SKM-1 (cell line): Measurements from ENCODE around the gene BMAL2.

Experiments used
- DNase-seq: peaks from one replicate; lab custom pipeline; 2025; ENCODE audit not compliant: unreplicated experiment; lab: John Stamatoyannopoulos, UW

Gene BMAL2

DNA sequence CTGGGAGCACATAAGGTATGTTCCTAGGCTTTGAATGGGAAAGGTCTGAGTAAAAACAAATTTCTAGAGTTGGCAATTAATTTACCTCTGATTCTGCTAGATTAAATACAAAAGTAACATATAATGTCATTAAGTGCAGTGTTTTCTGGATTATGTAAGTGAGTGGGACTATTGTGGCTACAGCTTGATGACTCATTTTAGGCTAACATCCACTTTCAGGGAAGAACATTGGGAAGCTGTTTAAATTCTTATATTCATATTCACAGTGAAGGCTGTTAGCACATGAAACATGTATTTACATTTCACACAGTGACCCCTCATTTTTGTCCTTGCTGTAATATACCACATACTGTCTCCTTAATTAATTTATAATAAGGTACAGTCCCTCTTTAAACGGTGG, 13.2 kb upstream of the BMAL2 start:
- no peak for DNase-seq

DNA sequence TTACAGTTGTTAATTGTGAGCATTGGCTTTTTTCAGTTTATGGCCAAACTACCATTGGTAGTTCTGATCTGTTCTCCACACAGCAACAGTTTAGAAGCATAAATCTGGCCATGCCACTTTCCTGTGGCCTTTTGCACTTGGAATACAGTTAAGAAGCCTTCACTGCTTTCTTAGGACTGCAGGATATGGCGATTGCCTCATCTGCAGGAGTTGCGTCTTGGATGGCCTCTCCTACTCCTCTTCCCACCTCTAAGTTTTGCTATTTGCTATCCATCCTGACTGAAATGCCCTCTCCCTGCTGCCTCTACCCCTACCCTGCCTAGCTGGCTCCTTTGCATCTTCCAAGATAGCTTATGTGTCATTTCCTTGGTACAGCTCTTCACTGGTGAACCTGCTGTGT, 12.8 kb upstream of the BMAL2 start:
- DNase-seq, result no peak

DNA sequence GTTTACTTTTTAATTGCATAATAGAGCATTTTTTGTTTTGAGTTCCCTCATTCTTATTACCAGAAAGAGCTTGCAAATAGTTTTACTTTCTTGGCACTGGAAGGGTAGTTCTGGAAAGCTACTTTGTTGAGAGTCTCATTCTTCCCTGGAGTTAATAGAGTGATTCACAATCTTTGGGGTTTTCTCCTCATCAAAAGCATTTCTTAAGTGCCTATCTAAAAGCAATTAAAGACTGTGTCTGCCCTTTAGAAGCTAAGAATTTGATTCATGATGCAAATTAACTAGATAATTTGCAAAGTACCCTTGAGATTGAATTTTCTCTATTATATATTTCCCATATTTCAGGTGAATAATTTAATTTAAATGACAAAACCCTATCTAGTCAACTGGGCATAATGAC, 8.1 kb upstream of the BMAL2 start:
- DNase-seq, result no peak

DNA sequence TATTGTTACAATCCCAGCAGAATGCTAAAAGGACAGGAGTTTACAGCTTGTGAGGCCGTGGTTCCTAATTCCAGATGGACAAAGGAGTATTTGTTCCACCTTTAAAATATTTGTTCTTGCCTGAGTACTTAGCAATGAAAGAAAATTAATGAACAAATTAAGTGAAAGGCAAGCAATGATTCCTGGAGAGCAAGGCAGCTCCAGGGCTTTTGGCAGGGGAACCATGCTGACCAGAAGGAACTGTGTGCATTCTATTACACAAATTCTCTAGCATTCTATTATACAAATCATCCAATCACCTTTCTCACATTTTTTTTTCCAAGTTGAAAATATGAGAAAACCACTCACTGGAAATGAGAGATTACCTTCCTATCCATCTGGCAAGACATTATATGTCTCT, 1.8 kb upstream of the BMAL2 start:
- DNase-seq, result no peak

DNA sequence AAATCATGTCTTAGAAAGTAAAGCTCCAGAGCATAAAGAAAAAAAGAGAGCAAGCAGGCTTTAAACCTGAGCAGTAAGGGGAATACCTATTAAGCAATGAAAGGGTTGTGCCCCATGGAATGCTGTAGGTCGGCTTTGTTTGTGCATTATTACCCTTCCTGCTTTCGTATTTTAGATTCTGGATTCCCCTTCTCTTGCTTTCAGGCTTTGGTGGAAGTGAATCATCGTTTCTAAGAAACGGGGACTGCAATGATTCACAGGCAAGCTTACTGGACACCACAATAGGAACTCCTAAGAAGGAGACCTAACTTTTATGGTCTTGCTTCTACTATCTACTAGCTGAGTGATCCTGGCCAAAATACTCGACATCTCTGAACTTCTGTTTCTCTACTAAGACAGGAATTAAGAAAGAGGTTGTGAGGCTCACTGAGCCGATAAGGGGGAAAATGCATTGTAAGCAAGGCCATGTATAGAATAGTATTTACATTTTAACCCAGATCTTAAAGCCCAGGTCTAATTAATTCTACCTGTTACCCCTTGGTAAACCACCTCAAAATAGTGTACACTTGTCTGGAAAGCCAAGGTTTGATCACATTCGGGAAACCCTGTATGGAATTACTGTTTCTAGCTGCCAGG, 1.2 kb upstream of the BMAL2 start:
- DNase-seq, result no peak

DNA sequence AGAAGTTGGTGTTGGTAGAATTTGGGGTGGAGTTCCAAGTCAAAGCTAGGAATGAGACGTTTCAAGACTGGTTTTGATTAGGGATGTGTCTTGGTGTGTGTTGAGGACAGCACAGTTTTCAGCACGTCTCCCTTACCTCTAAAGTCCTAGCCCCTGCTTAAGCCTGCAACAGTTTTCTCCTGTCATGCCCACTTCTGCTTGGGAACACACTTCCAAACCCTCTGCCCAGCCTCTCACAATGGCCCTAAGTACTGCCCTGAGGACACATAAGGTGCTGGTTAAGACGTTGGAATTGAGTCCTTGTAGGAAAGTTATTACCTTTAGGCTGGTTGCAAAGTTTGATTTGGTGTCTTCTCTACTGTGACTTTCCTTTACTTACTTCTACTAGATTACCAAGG, 710 bp upstream of the BMAL2 start:
- no peak for DNase-seq

DNA sequence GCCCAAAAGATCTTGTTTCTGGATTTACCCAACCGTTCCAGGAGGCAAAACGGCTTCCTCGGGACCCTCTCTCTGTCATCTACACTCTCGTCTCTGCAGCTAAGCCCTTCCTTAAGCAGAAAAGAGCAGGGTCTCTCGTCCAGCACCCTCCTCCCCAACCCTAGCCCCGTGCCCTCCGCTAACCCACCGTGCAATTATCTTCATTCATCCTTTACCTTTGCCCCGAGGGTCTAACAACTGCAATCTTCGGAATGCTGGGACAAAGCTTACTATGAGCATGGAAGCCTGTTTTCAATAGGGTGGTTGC, 276 bp upstream of the BMAL2 start:
- DNase-seq, result no peak

DNA sequence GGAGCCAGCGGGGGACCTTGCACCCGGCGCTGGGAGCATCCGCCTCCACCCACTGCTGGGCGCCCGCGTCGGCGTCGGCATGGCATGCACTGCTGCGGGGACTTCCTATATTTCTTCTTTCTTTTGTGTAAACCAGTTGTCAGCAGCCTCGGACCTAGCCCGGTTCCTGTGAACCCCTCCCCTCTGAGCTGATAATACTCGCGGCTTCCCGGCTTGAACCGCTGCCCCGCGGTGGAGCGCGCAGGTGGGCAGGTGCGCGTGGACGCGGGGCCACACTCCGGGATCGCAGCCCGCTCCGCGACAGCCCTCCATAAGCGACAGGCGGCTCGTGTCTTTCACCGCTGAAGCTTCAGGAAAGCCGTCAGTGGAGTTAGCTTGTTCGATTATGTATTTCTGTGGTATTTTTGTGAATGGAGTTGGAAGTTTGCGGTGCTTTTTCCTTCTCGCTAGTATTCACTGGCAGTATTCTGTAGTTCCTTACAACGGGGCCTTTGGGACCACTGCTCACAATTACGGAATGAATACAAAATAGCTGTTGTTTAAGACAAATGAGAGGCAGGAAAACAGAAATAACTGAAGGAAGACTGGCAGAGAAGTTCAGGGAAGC, 870 bp downstream of the BMAL2 start:
- DNase-seq, result no peak

DNA sequence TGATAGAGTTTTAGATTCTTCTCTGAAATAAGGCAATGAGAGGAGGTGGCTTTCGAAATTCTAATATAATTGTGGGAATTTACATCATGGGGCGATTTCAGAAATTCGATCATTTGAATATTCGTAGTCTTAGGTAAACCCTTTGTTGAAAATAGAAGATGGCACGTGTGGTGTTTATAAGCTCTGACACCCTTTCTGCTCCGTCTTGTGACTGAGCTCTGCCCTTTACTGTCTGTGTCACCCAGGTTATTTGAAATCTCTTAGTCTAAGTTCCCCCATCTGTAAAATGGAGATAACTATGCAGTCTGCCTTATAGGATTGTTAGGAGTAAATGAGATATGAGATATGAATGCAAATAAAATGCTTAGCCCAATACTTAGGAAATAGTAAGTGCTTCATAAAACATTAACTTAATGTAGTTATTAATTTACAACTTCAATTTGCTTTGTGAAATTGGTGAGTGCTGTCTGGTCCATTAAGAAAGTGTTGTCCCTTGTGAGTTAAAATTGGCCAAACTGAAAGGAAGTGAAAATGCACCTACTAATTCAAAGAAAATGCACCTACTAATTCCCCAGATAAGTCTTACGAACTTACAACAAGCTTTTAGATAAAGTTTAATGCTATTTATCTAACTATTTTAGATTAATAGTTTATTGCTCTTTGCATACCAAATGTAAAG, 1.5 kb downstream of the BMAL2 start:
- no peak for DNase-seq

DNA sequence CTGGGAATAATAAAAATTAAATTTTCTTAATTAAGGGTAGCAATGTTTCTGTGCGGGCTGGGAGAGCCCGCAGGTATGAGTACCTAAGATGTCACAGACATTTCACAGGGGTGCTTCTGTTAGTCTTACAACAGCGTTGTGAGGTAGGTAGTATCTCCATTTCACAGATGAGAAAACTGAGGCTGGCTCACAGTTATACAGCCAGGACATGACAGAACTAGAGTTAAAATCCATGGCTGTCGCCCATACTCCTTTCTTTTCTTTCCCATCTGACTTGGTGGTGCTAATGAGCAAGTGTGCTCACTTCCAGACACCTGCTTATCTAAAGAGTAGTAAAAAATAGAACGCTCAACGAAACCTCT, 2.1 kb downstream of the BMAL2 start:
- DNase-seq, result no peak

DNA sequence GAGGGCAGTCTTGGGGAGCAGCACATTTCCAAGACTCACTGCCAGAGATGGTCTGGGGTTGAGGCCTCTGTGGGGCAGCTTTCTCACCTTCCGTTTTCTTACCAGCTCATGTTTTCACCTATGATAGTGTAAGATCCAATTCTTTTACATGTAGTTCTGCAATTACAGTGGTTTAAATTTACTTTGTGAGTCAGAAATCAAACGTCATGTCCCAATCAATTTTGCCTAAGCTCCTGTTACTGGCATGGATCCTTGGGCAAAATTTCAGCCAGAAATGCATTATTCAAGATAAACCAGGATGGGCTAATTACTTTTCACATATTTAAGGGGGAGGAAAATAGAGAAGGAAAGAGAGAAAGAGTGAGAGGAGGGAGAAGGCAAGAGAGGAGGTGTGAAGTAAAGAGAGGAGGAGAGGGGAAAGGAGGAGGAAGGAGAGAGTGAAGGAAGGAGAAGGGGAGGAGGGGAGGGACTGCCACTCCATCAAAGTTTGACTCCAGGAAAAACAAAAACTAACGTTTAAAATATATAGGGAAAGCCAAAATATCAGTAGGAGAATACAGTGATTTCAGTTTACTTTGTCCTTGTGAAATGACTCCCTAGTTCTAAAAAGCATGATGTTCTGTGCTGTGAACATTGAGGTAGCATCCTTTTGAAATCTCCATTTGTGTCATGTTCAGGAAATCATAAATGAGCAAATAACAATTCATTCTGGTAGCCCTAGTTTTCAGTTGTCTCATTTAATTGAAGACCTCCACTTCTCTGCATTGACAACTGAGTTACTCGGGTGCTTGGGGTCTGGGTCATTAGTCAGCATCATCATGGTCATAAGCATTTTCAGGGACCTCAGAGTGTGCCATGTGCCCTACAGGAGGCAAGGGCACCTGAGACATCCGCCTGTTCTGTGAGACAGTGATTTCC, 3.0 kb downstream of the BMAL2 start:
- DNase-seq, result no peak

DNA sequence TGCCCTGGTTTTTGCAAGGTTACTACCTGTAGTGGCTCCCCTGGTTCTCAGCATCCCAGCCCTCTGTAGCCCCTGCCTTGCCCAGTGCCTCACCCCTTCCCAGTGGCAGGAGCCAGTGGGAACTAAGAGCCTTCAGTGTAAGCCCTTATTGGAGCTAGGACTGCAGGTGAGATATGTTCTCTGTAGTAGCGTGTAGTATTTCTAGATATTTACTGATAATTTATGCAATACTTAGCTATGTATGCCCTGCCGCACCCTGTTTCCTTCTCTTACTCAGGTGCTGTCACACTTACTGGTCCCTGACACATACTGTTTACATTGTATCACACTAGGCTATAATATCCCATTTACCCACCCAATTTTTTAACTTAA, 3.6 kb downstream of the BMAL2 start:
- DNase-seq, result no peak

DNA sequence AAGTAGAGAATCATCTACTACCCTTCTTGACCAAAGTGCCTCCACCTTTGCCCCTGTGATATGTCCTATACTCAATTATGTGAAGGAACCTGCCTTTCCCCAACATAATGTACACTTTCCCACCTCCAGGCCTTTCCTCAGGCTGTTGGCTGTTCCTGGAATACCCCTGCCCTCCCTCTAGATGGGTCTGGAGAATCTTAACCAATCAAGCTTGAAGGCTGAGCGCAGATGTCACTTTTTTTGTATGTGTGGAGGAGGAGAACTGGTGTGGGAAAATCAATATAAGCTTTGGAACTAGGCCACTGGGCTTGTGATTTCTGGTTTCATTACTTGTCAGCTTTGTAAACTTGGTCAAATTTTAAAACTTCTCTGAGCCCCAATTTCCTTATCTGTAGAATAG, 4.7 kb downstream of the BMAL2 start:
- DNase-seq, result no peak

DNA sequence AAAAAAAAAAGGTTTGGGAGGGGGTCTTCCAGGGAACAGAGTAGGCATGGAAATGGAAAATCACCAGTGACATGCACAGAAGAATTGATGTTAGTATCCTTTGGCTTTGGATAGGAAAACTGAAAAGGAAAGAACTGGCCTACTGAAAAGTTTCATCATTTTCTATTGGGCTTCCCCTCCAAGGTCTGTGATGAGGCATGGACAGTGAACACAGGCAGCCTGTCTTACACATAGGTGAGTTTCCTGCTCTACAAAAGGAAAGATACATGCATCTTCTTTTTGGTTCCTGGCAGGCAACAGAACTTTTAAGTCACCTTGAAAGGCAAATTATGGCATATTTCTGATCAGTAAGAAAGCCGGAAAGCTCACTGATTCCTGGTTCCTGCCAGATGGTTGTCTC, 5.8 kb downstream of the BMAL2 start:
- DNase-seq, result no peak

DNA sequence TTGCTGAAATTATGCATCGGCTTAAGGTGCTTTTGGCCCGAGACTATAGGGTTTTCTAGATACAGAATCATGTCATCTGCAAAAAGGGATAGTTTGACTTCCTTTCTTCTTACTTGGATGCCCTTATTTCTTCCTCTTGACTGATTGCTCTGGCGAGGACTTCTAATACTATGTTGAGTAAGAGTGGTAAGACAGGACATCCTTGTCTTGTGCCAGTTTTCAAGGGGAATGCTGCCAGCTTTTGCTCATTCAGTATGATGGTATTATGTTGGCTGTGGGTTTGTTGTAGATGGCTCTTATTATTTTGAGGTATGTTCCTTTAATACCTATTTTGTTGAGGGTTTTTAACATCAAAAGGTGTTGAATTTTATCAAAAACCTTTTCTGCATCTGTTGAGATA, 8.3 kb downstream of the BMAL2 start:
- no peak for DNase-seq

DNA sequence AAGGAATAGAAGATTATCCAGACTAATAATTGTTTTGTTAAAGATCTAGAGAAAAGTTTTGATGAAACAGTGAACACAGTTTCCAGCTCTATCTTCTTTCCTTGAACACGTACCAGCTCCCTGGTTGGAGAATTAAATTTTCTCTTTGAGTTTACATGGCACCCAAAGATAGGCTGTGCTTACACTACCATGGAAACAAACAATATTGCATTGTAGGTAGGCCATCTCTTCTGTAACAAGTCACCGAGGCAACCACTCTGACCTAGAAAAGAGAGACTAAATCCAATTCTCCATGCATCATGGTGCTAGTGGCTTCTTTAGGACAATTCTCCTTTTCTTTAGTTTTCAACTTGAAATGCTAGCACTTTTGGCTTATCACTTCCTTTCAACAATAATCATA, 9.9 kb downstream of the BMAL2 start:
- DNase-seq, result no peak

DNA sequence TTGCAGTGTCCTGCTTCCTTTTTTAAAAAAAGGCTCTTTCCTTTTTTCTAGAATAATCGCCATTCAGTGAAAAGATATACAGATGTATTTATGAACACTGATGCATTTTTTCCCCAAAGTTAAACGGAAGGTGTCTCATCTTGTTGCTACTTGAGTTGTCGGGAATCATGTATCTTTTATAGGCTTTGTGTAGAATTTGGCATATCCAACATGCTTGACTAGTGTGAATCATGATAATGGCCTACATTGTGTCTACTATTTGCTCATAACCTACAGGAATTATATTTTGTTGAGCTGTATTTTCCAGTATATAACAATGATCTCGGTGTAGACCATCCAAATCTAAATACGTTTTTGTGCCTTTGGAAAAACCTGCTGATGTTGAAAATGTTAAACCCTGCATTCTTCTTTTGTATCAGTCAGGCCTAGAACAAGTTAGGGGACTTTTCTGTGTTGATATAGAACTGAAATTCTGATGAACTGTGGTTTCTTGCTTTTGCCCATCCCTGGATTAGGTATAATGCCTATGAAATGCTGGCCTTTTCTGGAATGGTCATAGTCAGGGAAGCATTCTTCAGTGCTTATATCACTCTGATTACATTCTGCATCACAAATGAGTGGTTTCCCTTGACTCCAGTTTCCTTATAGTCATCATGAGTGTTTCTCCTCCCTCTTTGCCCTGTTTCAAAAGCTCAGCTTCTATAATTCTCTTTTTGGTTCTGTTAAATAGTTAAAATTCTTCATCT, 10.8 kb downstream of the BMAL2 start:
- DNase-seq, result no peak

DNA sequence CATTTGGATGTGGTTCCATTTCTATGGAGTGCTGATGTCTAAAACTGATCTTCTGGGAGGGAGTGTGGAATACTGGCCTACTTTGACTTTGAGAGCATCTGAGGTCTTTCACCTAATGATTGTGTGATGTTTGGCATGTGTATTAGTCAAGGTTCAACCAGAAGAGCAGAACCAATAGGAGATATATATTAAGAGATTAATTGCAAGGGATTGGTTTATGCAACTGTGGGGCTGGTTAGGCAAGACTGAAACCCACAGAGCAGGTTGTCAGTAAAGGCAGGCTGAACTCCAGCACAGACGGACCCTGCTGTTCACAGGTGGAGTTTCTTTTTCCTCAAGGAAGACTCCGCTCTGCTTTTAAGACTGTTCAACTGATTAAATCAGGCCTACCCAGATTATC, 11.6 kb downstream of the BMAL2 start:
- no peak for DNase-seq

DNA sequence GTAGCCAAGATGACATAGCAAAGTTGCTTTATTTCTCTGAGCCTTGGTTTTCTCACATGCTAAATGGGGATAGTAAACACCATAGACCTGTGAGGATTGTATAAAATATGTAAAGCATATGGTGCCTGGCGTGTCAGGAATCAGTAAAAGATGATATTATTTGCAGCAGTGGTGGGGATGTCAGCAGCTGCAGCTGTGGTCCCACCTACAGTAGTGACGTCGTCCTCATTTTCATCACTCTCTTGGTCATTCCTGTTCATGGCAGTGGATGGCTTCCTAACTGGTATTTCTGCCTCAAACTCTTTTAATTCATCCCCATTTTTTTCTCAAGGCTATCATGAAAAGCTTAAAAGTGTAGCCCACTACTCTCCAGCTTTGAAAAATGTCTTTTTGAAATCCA, 12.1 kb downstream of the BMAL2 start:
- DNase-seq, result no peak

DNA sequence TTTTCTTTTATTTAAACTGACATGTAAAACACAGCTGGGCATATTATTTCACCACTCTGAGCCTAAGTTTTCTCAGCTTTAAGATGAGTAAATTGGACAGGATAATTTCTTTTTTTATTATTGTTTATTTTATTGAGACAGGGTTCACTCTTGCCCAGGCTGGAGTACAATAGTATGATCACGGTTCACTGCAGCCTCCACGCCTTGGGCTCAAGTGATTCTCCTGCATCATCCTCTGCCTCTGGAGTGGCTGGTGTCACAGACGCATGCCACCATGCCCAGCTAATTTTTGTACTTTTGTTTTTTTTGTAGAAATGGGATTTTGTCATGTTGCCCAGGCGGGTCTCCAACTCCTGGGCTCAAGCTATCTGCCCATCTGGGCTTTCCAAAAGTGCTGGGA, 12.7 kb downstream of the BMAL2 start:
- DNase-seq, result no peak

DNA sequence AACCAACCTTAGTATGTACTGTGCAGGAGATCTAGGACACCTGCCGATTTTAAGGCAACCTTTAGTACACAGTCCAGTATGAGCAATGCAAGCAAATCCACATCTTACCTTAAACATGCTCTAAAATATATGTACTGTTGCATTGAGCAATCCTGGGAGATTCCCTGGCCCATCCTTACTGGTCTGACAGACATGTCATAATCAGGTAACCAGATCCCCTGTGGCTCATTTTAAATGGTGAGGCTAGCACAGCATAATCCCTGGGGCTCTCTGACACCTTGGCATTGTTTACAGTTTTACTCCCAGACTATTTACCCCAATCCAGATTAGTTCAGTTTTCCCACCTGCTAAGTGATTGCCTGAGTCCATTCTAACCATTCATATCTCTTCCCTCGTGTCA, 15.1 kb downstream of the BMAL2 start:
- DNase-seq, result no peak
